HG02885 (cell line): ENCODE results near the gene SEPTIN8.

ENCODE experiments used
- ATAC-seq: cut with Tn5 transposase; IDR thresholded peaks from one replicate; pipeline ENCODE4 v1.9.1; 2021; ENCODE audit warnings: mild to moderate bottlenecking; ENCODE audit not compliant: unreplicated experiment, poor library complexity

SEPTIN8 gene

GRCh38 chr5:132766020-132766805, 10.8 kb downstream of the SEPTIN8 start:
- no peak for ATAC-seq

- no peak for ATAC-seq
These were observed 11.6 kb downstream of the SEPTIN8 start for GRCh38 chr5:132765311-132766019.

GRCh38 chr5:132764671-132765238, 12.3 kb downstream of the SEPTIN8 start:
- ATAC-seq, result no peak

- ATAC-seq, result no peak
These were observed 13.0 kb downstream of the SEPTIN8 start for GRCh38 chr5:132764051-132764450.

- ATAC-seq, result no peak
These were observed 13.6 kb downstream of the SEPTIN8 start for GRCh38 chr5:132763181-132764036.

GRCh38 chr5:132762246-132763000, 14.6 kb downstream of the SEPTIN8 start:
- ATAC-seq, result no peak

GRCh38 chr5:132761321-132762240, 15.5 kb downstream of the SEPTIN8 start:
- no peak for ATAC-seq

GRCh38 chr5:132760601-132761317, 16.3 kb downstream of the SEPTIN8 start:
- ATAC-seq, result no peak

- no peak for ATAC-seq
These were observed 17.0 kb downstream of the SEPTIN8 start for GRCh38 chr5:132760049-132760420.

GRCh38 chr5:132759114-132760048, 17.7 kb downstream of the SEPTIN8 start:
- ATAC-seq, result no peak

- no peak for ATAC-seq
These were observed 18.6 kb downstream of the SEPTIN8 start for GRCh38 chr5:132758451-132758850.

- ATAC-seq, result no peak
These were observed 20.5 kb downstream of the SEPTIN8 start for GRCh38 chr5:132756542-132756941.

GRCh38 chr5:132754947-132755346, 22.1 kb downstream of the SEPTIN8 start:
- ATAC-seq, result no peak

- ATAC-seq, result no peak
These were observed 22.9 kb downstream of the SEPTIN8 start for GRCh38 chr5:132754111-132754510.

GRCh38 chr5:132753135-132753987, 23.7 kb downstream of the SEPTIN8 start:
- ATAC-seq, result no peak

GRCh38 chr5:132752581-132753125, 24.4 kb downstream of the SEPTIN8 start:
- ATAC-seq, result no peak
